HG03175 (cell line): ENCODE data around the gene NR1D1.
A peak's percentile ranks its signal among the peaks of the same experiment; 100 is the strongest.

Experiments
- ATAC-seq: cut with Tn5 transposase; IDR thresholded peaks from one replicate; pipeline ENCODE4 v1.9.1; 2021; ENCODE audit warnings: mild to moderate bottlenecking, moderate library complexity; ENCODE audit not compliant: unreplicated experiment

NR1D1 gene

GRCh38 chr17:40063901-40064531 is 36.4 kb downstream of the NR1D1 start:
- no peak for ATAC-seq

GRCh38 chr17:40063187-40063771 is 37.1 kb downstream of the NR1D1 start:
- peak; percentile 32 for ATAC-seq

GRCh38 chr17:40062329-40063186 is 37.8 kb downstream of the NR1D1 start, which contains the start of gene THRA:
TSS of gene THRA (plus strand) at chr17:40062965. CDS start at chr17:40074489, 11,524 bp downstream.
- ATAC-seq, result peak; percentile 72

- no peak for ATAC-seq
Measured at GRCh38 chr17:40061609-40062038, 38.8 kb downstream of the NR1D1 start.

GRCh38 chr17:40060887-40061608 is 39.3 kb downstream of the NR1D1 start:
- ATAC-seq, result no peak

GRCh38 chr17:40059729-40060475 is 40.5 kb downstream of the NR1D1 start:
- ATAC-seq, result no peak

- no peak for ATAC-seq
Measured at GRCh38 chr17:40058865-40059264, 41.5 kb downstream of the NR1D1 start.

GRCh38 chr17:40058186-40058784 is 42.1 kb downstream of the NR1D1 start:
- no peak for ATAC-seq

- no peak for ATAC-seq
Measured at GRCh38 chr17:40056379-40057015, 43.9 kb downstream of the NR1D1 start.
